Mucosa of rectum (tissue), 2 donors: ENCODE measurements around the gene PACSIN2.

Experiments
- H3K27ac ChIP-seq, 2 donors: one replicate each; pipeline ENCODE4 v1.7.0; 2013; ENCODE audit warnings: inconsistent platforms in 2 of 2, low read depth in 2 of 2, low read length in 2 of 2
- H3K27me3 ChIP-seq, 2 donors: one replicate each; pipeline ENCODE4 v1.7.0; 2013; ENCODE audit warnings: low read length in 2 of 2; ENCODE audit not compliant: control insufficient read depth in 2 of 2, insufficient read depth in 2 of 2
- H3K36me3 ChIP-seq, 2 donors: one replicate each; pipeline ENCODE4 v1.7.0; 2013; ENCODE audit warnings: low read length in 2 of 2; ENCODE audit not compliant: control insufficient read depth in 2 of 2, insufficient read depth in 2 of 2
- H3K4me1 ChIP-seq, 2 donors: one replicate each; pipeline ENCODE4 v1.7.0; 2013; ENCODE audit warnings: low read length in 2 of 2, mild to moderate bottlenecking in 1 of 2; ENCODE audit not compliant: control insufficient read depth in 2 of 2, insufficient read depth in 2 of 2
- H3K4me3 ChIP-seq, 2 donors: one replicate each; pipeline ENCODE4 v1.7.0; 2013; ENCODE audit warnings: low read length in 2 of 2
- H3K9ac ChIP-seq, 2 donors: one replicate each; pipeline ENCODE4 v1.7.0; 2013; ENCODE audit warnings: low read length in 2 of 2, low read depth in 1 of 2, mild to moderate bottlenecking in 1 of 2
- H3K9me3 ChIP-seq, 2 donors: one replicate each; pipeline ENCODE4 v1.7.0; 2013; ENCODE audit warnings: low read length in 2 of 2; ENCODE audit not compliant: control insufficient read depth in 2 of 2
- donor health status: healthy.
- donor health status: Normal muscosa, but diverticular disease.

PACSIN2 gene

GRCh38 chr22:42841444-42841843 lies 173.5 kb downstream of the PACSIN2 start:
- Histone ChIP-seq H3K9ac (no peak overlapping the region), H3K27me3 (no peaks in the 10 kb centered on the region), H3K36me3 (peaks cover 11 to 23% of the 10 kb centered on the region in 2 donors), H3K4me3 (no peak overlapping the region), H3K9me3 (no peaks in the 10 kb centered on the region), H3K4me1 (peaks cover 0 to 14% of the 10 kb centered on the region in 2 donors), H3K27ac (no peak overlapping the region)

GRCh38 chr22:42837556-42837955 lies 177.4 kb downstream of the PACSIN2 start:
- no peaks in the 10 kb centered on the region for H3K27me3 ChIP-seq
- no peak overlapping the region for H3K27ac ChIP-seq
- no peak overlapping the region for H3K9ac ChIP-seq
- no peaks in the 10 kb centered on the region for H3K9me3 ChIP-seq
- H3K36me3 ChIP-seq: peaks cover 17 to 43% of the 10 kb centered on the region in 2 donors
- peaks cover 0 to 3% of the 10 kb centered on the region in 2 donors for H3K4me1 ChIP-seq
- H3K4me3 ChIP-seq: no peak overlapping the region

DNA sequence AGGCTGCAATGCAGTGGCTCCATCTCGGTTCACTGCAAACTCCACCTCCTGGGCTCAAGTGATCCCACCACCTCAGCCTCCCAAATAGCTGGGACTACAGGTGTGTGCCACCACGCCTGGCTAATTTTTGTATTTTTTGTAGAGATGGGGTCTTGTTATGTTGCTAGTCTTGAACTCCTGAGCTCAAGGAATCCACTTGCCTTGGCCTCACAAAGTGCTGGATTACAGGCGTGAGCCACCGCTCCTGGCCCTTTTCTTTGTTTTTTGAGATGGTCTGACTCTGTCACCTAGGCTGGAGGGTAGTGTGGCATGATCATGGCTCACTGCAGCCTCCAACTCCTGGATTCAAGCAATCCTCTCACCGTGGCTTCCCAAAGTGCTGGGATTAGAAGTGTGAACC lies 178.9 kb downstream of the PACSIN2 start:
- Histone ChIP-seq H3K9me3 (no peaks in the 10 kb centered on the region), H3K36me3 (peaks cover 20 to 50% of the 10 kb centered on the region in 2 donors), H3K27ac (no peak overlapping the region), H3K27me3 (no peaks in the 10 kb centered on the region), H3K4me1 (no peaks in the 10 kb centered on the region), H3K4me3 (no peak overlapping the region), H3K9ac (no peak overlapping the region)

DNA sequence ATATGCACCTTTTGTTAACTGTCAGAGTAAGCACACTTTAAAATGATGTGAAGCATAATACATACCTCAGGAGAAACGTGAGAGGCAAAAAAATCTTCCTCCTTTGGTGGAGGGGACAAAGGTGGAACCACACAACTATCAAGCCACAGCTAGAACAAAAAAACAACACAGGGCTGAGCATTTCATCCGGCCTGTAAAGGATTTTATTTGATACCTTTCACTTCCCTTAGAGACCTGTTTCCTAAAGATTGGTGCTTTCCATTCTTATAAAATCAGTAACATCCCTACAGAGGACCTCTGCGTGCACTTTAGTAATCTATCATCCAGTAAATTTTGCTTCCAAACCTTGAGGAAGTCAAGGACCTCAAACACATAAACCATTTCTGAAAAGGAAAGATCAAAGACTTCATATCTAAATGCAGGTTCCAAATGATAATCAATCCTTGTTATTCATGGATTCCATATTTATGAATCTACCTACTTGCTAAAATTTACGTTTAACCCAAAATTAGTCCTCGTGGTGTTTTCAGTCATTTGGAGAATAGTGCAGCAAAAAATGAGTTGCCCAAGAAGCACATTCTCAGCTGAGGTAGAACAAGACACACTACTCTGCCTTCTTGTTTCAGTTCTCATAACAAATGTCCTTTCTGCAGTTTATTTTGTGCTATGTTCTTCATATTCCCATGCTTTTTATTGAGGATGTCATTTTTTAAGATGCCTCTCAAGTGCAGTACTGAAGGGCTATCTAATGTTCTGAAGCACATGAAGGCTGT lies 180.6 kb downstream of the PACSIN2 start:
- no peaks in the 10 kb centered on the region for H3K4me1 ChIP-seq
- H3K27me3 ChIP-seq: no peaks in the 10 kb centered on the region
- H3K27ac ChIP-seq: no peak overlapping the region
- H3K9me3 ChIP-seq: no peaks in the 10 kb centered on the region
- peaks cover 26 to 51% of the 10 kb centered on the region in 2 donors for H3K36me3 ChIP-seq
- H3K9ac ChIP-seq: no peak overlapping the region
- H3K4me3 ChIP-seq: no peak overlapping the region

DNA sequence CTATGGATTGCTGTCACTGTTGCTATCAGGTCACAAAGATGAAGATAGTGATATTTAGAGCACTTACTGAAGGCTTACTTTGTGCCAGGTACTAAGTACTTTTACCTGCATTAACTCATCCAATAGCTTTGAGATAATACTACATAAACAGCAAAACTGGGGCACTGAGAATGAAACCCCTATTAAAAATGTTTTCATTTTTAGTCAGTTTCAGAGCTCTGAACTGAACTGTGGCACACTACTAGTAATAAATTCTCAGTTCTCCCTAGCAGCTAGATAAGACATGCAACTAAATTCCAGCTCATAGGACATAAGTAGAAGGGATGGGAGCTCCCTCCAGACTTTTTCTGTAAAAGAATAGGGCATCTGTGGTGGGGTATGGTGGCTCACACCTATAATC lies 181.8 kb downstream of the PACSIN2 start:
- peaks cover 30 to 51% of the 10 kb centered on the region in 2 donors for H3K36me3 ChIP-seq

GRCh38 chr22:42831712-42832111 lies 183.2 kb downstream of the PACSIN2 start:
- H3K27ac ChIP-seq: no peak overlapping the region
- no peaks in the 10 kb centered on the region for H3K4me1 ChIP-seq
- H3K36me3 ChIP-seq: peaks cover 31 to 51% of the 10 kb centered on the region in 2 donors

More for the DNA sequence above, 181.8 kb downstream of the PACSIN2 start:
- Histone ChIP-seq H3K27ac (no peak overlapping the region), H3K9ac (no peak overlapping the region), H3K4me3 (no peak overlapping the region), H3K9me3 (no peaks in the 10 kb centered on the region), H3K4me1 (no peaks in the 10 kb centered on the region), H3K27me3 (no peaks in the 10 kb centered on the region)

GRCh38 chr22:42830161-42830560 lies 184.8 kb downstream of the PACSIN2 start:
- H3K9ac ChIP-seq: no peak overlapping the region

More at GRCh38 chr22:42831712-42832111, 183.2 kb downstream of the PACSIN2 start:
- Histone ChIP-seq H3K4me3 (no peak overlapping the region), H3K27me3 (no peaks in the 10 kb centered on the region), H3K9ac (no peak overlapping the region), H3K9me3 (no peaks in the 10 kb centered on the region)

DNA sequence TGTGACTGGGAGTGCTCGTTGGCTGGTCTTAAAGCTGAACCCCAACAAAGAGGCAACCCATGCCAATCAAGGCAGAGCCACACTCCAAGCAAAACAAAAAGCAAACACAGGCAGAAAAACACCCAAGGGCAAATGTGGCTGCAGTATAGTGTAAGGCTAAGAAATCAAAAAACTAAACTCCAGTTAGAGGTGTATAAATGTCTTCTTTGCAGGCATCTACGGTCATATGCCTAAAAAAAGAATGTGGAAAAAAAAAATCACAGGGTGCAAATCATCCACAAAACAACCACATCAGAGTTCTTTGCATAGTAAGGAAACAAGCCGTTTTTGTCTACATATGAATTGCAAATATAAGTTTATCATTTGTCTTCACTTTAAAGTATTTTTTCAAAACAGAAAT lies 185.6 kb downstream of the PACSIN2 start:
- H3K27me3 ChIP-seq: no peaks in the 10 kb centered on the region
- no peak overlapping the region for H3K9ac ChIP-seq
- H3K36me3 ChIP-seq: peaks cover 38 to 49% of the 10 kb centered on the region in 2 donors
- H3K4me3 ChIP-seq: no peak overlapping the region
- H3K9me3 ChIP-seq: no peaks in the 10 kb centered on the region
- H3K4me1 ChIP-seq: no peaks in the 10 kb centered on the region
- no peak overlapping the region for H3K27ac ChIP-seq

More at GRCh38 chr22:42830161-42830560, 184.8 kb downstream of the PACSIN2 start:
- no peak overlapping the region for H3K27ac ChIP-seq
- H3K4me3 ChIP-seq: no peak overlapping the region
- no peaks in the 10 kb centered on the region for H3K9me3 ChIP-seq
- H3K27me3 ChIP-seq: no peaks in the 10 kb centered on the region
- H3K36me3 ChIP-seq: peaks cover 32 to 52% of the 10 kb centered on the region in 2 donors
- H3K4me1 ChIP-seq: no peaks in the 10 kb centered on the region

DNA sequence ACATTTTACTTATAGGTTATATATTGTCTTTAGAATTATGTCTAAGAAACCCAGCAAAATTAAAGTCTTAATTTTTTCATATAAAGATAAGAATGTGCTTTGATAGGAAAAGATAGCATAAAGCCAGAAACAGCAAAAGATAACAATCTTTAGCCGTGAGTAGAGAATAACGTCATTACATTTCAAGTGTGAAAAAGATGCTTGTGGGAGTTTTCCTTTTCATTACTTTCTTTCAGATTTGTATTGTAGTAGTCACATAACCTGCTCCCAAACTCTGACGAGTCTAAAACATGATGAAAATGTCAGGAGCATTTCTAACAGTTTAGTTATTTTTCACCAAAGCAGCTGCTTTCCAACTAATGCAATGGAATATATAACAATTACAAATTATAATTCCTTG lies 189.2 kb downstream of the PACSIN2 start:
- Histone ChIP-seq H3K27ac (no peak overlapping the region), H3K9me3 (no peaks in the 10 kb centered on the region), H3K9ac (no peak overlapping the region), H3K27me3 (no peaks in the 10 kb centered on the region), H3K4me1 (no peaks in the 10 kb centered on the region), H3K4me3 (no peak overlapping the region), H3K36me3 (peaks cover 43 to 47% of the 10 kb centered on the region in 2 donors)

- Histone ChIP-seq H3K4me1 (no peaks in the 10 kb centered on the region), H3K9me3 (no peaks in the 10 kb centered on the region), H3K4me3 (no peak overlapping the region), H3K36me3 (peaks cover 30 to 33% of the 10 kb centered on the region in 2 donors), H3K27ac (no peak overlapping the region), H3K9ac (no peak overlapping the region), H3K27me3 (no peaks in the 10 kb centered on the region)
Observed at GRCh38 chr22:42821386-42821785, 193.6 kb downstream of the PACSIN2 start.
